ENCODE measurements around the gene AKAP13.
A peak's percentile ranks its signal among the peaks of the same experiment; 100 is the strongest.

AKAP13 gene

GRCh38 chr15:85412956-85413854, 32.8 kb downstream of the AKAP13 start:
- DNase-seq (ENCODE audit: low read depth): peak; percentile 74
- peak overlapping the region; percentile 25 for H3K4me3 ChIP-seq (ENCODE audit: low read length)
- no peak; the same call in 1 of the 2 replicates for TF ChIP-seq CTCF (conservative IDR thresholded peaks at IDR 0.05; ENCODE audit: low read length)

- no peak for DNase-seq (ENCODE audit: low read depth)
- TF ChIP-seq CTCF (conservative IDR thresholded peaks at IDR 0.05; ENCODE audit: low read length): no peak
- no peak overlapping the region for H3K4me3 ChIP-seq (ENCODE audit: low read length)
Measured at GRCh38 chr15:85414037-85414436, 33.6 kb downstream of the AKAP13 start.

- DNase-seq (ENCODE audit: low read depth): peak; percentile 35
- TF ChIP-seq CTCF (conservative IDR thresholded peaks at IDR 0.05; ENCODE audit: low read length): peak; percentile 34
- no peak overlapping the region for H3K4me3 ChIP-seq (ENCODE audit: low read length)
Measured at GRCh38 chr15:85414495-85414894, 34.1 kb downstream of the AKAP13 start.

GRCh38 chr15:85414991-85415390, 34.6 kb downstream of the AKAP13 start:
- no peak for DNase-seq (ENCODE audit: low read depth)
- no peak for TF ChIP-seq CTCF (conservative IDR thresholded peaks at IDR 0.05; ENCODE audit: low read length)
- no peak overlapping the region for H3K4me3 ChIP-seq (ENCODE audit: low read length)

- no peak for TF ChIP-seq CTCF (conservative IDR thresholded peaks at IDR 0.05; ENCODE audit: low read length)
- no peak for DNase-seq (ENCODE audit: low read depth)
- no peak overlapping the region for H3K4me3 ChIP-seq (ENCODE audit: low read length)
Measured at GRCh38 chr15:85415783-85416182, 35.4 kb downstream of the AKAP13 start.

- DNase-seq (ENCODE audit: low read depth): no peak
- no peak for TF ChIP-seq CTCF (conservative IDR thresholded peaks at IDR 0.05; ENCODE audit: low read length)
- no peak overlapping the region for H3K4me3 ChIP-seq (ENCODE audit: low read length)
Measured at GRCh38 chr15:85417276-85417675, 36.9 kb downstream of the AKAP13 start.

- no peak for DNase-seq (ENCODE audit: low read depth)
- no peak overlapping the region for H3K4me3 ChIP-seq (ENCODE audit: low read length)
- no peak for TF ChIP-seq CTCF (conservative IDR thresholded peaks at IDR 0.05; ENCODE audit: low read length)
Measured at GRCh38 chr15:85419161-85419560, 38.8 kb downstream of the AKAP13 start.

Data from AG10803 (cell line).